NOMO-1 (cell line): ENCODE results near the gene TIMD4.
"Not testable (repeated sequence)": the region's sequence is repeated elsewhere in the genome, so short reads cannot be mapped to it uniquely, and the experiment has no call there.

Source experiments
- DNase-seq, 2 experiments: peaks; one replicate each; lab custom pipeline; 2025; ENCODE audit not compliant: unreplicated experiment in 2 of 2; lab: John Stamatoyannopoulos, UW

Gene TIMD4

DNA sequence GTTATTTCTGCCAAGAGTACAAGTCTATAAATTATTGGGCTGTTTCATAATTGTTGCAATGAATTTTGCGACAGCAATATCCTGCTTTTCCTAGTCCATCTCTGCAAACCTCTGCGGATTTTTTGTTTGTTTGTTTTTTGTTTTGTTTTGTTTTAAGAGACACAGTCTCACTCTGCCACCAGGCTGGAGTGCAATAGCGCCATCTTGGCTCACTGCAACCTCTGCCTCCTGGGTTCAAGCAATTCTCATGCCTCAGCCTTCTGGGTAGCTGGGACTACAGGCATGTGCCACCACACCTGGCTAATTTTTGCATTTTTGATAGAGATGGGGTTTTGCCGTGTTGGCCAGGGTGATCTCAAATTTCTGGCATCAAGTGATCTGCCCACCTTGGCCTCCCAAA lies 37.3 kb downstream of the TIMD4 start:
- not testable (repeated sequence) for DNase-seq

DNA sequence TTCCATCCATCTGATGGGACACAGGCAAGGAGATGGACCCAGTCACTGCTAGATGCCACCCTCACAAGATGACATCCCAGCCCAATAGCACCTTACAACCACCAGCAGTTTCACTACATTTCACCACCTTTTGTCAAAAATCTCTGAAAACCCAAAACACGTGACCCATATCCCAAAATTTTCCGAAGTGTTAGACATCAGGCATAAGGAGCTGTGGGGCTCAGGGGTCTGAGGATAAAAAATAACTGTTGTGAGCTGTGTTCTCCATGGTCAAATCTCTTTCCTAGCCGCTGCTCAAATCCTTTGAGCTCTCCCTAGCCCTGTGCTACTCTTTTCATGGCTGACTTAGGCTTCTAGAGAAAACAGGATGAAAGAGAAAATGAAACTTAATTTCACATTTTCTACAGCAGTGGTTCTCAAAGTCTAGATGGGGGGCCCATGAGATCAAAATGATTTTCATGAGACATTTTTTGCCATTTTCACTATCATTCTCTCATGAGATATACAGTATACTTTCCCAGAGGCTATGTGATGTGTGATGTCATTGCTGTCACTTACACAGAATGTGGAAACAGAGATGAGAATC lies 40.7 kb downstream of the TIMD4 start:
- peak in 1 of 2 experiments; percentile 1 for DNase-seq

DNA sequence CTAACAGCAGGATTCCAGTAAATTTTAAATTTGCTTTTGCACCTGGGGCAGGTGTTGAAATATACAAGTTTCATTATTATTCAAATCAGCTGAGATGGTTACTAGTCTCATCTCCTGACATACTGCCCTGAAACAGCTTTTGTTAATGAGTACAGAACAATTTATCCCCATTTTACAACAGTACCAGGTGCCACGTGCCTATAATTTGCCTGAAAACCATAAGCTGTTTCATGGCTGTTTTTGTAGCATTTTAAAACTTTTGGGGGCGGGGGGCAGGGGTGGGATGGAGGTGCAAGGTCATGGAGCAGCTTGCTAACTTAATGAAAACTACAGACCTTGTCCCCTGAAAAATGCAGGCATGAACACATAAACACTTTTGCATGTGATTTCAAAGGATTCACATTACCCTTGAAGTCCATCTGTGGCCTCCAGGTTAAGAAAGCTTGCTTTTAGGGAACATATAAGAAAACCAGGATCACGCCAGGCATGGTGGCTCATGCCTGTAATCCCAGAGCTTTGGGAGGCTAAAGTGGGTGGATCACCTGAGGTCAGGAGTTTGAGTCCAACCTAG lies 42.1 kb downstream of the TIMD4 start:
- no peak for DNase-seq

DNA sequence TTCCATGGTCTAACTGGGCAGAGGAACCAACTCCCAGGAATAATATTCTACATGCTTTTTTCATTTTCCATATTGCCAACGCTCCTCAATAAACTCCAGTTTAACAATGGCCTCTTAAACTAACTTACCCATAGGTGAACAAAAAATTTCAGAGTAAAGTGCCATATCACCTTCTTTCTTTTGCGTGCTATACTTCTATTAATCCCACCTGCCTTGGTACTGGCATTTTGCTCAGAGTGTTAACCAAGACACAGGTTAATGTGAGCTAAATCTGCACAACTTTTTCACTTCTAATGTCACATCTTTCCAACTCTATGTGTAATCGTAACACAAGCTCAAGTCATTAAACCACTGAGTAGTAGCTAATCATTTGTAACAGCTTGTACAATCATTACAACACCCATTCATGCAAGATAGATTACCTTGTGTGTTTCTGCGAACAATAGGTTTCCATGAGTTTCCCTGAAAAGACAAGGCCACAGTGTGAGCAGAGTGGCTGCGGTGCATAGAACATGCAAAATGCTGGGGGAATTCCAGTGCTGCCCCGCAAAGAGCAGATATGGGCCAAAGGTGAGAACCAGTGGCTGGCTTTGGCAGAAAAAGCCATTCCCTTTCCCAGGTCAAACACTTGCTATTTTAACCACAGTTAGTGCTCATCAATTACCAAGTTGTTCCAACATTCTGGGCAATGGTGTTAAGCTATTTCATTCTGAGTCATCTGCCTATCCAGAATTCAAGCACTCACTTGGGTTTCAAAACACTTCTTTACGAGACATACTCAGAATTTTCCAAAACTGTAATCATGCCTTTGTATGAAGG lies 42.8 kb downstream of the TIMD4 start:
- DNase-seq: no peak

DNA sequence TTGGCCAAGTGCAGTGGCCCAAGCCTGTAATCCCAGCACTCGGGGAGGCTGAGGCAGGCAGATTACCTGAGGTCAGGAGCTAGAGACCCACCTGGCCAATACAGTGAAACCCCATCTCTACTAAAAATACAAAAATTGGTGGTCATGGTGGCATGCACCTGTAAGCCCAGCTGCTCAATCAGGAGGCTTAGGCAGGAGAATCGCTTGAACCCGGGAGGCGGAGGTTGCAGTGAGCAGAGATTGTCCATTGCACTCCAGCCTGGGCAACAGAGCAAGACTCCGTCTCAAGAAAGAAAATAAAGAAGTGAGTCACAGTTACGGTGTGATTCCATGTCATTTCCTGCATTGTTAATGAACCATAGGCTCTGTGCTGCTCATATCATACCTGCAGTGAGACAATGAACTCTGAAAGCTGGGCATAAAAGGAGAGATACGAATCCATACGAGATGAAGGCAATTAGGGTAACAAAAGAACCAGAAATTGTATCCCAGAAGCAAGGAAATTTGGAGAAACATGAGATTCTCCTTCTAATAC lies 44.6 kb downstream of the TIMD4 start:
- no peak for DNase-seq

DNA sequence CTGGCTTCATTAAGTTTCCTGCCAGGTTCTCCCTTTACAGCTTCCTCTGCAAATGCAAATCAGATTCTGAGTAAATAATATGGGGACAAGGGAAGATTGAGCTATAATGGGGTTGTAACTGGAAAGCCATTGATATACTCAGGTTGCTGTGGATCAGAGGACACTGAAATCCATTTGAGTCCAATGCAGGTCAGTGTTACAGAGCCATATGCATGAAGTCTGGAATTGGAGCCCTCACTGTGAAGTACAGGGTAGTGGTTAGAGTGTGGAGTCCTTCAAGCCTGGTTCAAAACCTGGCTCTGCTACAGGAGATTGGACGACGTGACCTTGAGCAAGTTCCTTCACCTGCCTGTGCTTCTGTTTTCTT lies 48.7 kb downstream of the TIMD4 start:
- DNase-seq: no peak

DNA sequence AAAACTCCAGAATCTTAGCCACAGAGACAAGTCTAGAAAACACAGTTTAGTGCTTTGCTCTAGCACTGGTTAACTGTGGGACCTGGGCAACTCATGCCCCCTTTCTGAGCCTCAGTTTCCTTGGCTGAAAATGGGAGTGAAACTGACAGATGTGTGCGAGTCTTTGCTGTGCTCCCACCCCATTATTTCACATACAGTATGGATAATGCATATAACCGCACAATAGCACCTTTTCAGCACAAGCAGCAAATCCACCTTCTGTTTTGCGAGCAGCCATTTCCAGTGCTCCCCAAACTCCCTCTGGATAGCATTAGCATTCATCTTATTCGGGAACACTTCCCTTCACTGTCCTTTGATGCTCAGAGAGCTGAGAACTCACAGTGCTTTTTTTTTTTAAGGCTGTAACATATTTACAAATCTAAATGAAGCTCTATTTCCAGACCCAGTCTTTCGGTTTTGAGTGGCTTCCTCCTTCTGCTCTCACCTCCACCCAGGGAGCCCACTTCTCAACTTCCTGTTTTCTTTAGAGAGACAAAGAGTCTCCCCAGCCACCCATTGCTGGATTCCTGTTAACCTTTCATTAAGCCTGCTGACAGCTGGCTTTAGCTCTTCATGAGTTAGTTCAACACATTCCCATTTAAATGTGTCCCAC lies 49.2 kb downstream of the TIMD4 start:
- peak; percentile 66 to 89 for DNase-seq

DNA sequence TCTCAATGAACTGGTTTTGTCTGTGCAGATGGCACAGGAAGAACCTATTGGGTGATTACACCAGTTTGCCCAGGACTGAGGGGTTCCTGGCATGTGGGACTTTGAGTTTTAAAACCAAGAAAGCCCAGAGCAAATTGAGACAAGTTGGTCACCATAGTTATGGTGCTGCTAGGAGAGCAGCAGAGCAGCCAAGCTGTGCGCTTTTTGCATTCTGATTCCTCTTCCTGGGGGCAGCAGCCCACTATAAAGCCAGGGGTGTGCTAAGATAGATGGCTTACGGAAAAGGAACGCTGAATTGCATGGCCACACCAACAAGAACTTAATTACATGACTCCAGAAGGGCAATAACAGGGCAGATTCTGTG lies 49.7 kb downstream of the TIMD4 start:
- no peak for DNase-seq

DNA sequence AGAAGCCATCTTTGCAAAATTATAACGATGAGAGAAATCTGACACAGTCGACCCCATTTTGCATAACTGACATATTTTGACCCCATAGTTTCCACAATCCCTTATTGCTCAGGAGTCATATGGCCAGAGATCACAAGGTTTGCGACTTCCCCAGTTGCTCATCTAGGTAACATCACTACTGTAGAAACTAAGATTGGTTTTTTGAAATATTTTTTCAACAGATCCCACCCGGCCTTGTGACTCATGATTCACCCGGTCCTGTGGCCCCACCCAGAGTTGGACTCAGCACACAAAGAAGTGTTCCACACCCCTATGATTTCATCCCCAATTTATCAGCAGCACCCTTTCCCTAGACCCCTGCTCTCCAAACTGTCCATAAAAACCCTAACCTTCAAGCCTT lies 50.2 kb downstream of the TIMD4 start:
- no peak for DNase-seq

DNA sequence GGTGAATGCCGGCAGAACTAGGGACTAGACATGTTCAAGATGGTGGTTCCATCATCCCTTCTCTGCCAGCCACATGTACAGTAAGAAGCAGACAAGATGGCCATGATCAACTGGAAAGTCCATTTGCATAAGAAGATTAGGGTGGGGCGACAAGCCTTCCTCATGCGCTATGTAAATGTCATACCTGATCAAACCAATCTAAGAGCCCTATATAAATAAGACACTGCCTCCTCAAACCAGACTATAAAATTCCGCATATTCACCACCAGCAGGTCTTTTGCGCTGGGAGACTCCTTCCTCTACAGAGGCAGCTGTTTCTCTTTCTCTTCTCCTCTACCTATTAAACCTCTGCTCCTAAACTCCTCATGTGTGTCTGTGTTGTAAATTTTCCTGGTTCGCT lies 53.8 kb downstream of the TIMD4 start:
- DNase-seq: no peak

DNA sequence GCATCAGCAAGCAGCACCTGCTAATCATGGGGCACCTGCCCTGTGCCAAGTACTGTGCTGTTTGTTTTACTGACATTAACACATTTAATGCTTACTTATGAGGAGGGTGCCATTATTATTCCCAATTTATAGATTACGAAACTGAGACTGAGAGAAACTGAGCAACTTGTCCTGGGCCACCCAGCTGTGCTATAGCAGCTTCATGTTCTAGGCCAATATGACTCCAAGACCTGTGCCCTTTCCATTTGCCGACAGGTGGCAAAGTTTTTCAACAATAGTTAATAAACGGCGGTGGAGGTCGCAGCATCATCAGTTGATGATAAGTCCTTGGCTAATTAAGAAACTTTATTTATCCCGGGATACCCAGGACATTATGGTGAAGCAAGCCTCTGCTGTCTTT lies 55.4 kb downstream of the TIMD4 start:
- DNase-seq: no peak

DNA sequence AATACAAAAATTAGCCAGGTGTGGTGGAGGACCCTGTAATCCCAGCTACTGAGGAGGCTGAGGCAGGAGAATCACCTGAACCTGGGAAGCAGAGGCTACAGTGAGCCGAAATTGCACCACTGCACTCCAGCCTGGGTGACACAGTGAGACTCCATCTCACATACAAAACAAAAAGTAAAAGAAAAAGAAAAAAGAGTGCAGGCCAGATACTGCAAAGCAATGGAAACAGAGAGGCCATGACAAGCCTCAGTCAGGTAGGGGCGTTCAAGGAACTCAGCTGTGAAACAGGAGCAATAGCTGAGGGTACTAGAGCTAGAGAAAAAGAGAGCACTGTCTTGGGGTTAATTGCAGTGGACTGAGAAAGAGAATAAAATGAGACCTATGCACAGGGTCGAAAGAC lies 56.2 kb downstream of the TIMD4 start:
- no peak for DNase-seq

DNA sequence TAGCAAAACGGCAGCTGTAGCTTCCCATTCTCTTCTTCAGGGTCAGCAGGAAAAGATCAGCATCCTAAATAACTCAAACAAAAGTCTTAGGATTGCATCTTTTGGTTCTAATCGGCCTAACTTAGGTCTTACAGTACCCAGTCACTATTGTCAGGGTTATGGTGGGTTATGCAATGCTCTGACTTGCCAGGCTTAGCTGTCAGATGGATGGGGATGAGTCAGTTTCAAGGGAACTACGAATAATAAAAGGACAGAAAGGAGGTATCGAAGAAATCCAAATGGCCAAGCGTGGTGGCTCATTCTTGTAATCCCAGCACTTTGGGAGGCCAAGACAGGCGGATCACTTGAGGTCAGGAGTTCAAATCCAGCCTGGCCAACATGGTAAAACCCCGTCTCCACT lies 66.5 kb downstream of the TIMD4 start:
- peak in 1 of 2 experiments; percentile 42 for DNase-seq

DNA sequence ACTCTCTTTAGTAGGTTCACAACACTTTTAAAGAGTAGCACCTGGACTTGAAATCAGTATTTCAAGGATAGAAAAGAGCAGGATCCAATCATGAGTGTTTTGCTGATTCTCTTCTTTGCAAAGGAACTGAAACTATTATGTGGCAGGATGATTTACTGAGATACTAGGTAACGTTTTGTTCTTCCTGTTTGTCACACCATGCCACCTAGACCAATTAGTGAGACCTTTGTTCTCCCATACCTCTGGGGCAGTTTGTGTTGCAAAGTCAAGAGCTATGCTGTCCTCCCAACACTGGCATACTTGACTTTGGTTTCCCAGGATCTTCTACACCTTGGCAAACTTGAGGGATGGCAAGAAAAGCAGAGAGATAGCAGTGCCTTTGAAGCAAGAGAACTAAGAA lies 69.5 kb downstream of the TIMD4 start:
- peak in 1 of 2 experiments; percentile 71 for DNase-seq

DNA sequence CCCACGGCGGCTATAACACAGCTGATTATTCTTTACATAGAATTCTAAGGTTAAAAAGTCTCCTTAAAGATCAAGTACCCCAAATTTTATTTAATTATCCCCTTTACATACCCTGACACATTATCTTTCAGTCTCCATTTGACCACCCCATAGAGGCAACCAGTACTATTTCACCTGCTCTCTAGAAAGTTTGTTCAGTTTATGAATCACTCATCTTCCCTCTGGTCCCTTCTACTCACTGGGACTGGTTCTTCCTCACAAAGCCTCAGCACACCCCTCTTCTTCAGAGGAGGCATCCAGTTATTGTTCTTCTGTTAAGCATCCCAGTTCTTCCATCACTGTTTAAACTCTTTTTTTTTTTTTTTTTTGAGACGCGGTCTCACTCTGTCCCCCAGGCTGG lies 70.2 kb downstream of the TIMD4 start:
- DNase-seq: no peak

DNA sequence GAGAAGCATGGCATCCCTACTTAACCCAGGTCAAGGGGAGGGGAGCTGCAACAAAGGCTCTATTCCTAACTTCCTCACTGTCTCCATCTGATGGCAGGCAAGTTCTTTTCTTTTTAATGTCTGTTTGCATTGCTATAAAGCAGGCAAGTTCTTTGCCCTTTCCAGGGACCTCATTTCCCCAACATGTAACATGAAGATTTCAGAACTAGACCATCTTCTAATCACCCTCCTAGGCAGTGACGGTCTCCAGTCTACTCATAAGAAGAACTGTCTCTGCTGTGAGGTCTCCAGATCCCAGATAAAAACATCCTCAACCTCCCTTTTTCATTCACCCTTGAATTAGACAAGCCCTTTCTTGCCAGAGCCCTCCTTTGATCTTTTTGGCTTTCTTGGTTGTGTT lies 70.8 kb downstream of the TIMD4 start:
- DNase-seq: peak in 1 of 2 experiments; percentile 1

DNA sequence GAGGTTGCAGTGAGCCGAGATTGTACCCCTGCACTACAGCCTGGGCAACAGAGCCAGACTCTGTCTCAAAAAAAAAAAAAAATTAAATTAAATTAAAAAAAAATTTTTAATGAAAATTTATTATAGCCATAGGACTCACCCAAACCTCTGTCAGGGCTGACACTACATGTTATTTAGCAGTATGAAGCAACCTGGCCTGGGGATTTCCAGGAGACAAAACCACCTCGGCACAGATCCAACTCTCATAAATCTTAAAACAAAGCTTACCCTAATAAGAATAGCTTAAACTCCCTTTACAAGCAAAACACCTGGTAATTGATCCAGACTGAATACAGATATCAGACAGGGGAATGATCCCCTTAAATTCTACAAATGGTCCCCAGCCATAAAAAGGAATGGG lies 74.5 kb downstream of the TIMD4 start:
- no peak for DNase-seq

DNA sequence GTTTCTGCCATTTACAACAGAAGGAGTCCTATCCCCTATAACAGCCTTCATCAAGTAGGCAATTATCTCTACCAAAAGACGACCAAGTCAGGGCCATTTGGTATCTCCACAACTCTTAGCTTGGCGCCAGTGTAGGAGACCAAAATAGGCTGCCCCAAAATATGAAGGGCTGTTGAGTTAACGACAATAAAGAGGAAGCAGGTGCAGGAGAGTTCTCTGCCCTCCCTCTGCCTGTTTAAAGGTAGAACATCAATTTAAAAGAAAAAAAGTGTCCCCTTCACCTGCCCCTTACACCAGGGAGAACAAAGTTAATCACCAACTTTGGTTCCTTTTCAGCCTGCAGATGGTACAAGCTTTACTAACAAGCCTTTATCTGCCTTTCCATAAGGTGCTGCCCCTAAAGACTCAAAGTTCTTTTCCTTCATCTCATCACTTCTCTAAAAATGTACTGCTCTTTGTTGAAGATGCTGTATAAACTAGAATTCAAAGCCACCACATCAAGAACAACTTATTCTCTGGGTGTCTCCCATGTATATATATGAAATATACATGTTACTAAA lies 79.6 kb downstream of the TIMD4 start:
- no peak for DNase-seq

DNA sequence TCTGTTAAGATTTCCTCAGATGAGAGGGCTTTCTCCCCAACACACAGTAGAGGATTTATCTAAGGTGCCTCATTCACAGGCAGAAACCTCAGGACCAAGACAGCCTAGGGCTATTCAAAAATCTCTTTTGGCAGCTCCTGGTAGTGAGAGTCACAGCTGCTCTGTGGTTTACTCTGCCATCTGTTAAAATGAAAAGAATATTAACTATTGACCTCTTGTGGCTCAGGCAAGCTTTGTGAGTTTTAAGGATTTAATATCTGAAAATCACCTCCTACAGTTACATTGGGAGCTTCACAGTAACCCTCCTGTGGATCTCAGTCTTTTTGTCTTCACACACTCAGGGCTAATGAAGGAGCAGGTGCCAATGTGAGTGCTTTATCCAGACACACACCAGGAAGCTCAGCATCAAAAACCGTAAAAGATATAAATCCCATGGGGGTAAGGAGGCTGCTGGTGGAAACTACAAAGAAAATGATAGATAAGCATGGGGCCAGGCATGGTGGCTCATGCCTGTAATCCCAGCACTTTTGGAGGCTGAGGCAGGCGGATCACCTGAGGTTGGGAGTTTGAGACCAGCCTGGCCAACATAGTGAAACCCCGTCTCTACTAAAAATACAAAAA lies 83.3 kb downstream of the TIMD4 start:
- DNase-seq: no peak

DNA sequence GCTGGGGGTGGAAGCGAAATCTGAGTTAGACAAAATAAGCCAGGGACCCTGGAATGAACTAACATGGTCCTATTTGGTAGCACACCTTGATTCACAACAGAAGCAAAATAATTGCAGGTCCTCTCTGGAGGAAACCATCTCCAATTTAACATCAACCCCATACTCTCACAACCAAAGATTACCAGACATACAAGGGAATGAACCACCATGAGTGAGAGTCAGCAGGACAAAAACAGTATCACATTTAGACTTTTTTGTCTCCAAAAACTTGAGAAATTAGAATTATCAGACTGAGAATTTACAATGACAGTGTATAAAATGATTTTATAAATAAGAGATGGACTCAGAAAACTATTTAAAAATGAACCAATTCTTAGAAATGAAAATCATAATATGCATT lies 91.8 kb downstream of the TIMD4 start:
- no peak for DNase-seq

DNA sequence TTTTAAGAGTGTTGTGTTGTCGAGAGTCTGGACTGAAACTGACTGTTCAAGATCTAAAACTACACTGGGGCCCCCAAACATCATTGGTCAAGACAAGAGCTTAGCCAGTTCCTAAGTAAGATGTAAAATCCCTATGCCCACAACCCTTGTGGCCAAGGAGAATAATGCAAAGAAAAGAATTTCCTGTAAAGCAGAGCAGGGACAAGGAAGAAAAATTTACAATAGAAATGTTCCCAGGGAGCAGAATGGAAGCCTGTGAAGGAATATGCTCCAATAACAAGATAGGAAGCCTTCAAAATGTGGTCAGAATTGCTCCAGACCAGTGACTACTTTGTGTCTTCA lies 92.6 kb downstream of the TIMD4 start:
- no peak for DNase-seq
